GM12892 (cell line): ENCODE measurements around the gene SLC29A3.

Experiments used
- POLR2A ChIP-seq: IDR thresholded peaks from 2 replicates; pipeline ENCODE4 v1.6.1; 2011; ENCODE audit warnings: low read depth, low read length, control low read depth
- POLR2AphosphoS5 ChIP-seq: IDR thresholded peaks from 2 replicates; pipeline ENCODE4 v1.6.1; 2011; ENCODE audit warnings: low read depth, low read length, control low read depth
- TAF1 ChIP-seq: IDR thresholded peaks from 2 replicates; pipeline ENCODE4 v1.6.1; 2011; ENCODE audit warnings: low read depth, mild to moderate bottlenecking, control low read depth, low read length, borderline replicate concordance

DNA sequence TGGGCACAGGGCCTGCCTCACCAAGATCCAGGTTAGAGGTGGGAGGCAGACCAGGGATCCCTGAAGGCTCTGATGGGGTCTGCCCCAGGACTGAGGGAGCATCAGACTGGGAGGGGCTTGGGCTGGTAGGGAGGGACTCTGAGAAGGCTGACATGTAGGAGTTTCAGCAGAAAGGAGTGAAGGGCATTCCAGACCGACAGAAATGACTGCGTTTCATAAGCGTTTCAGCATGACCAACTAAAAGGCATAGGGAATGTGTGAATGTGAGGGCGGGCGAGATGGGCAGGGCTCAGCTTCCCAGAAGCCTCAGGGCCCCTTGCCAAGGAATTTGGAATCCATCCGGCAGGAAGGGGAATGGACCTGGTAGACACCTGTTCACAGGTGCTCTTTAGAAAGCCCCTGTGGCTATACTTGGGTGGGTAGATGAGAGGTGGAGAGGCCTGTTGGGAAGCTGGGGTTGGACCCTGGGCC lies 24.9 kb upstream of the SLC29A3 start:
- TF ChIP-seq POLR2A: no peak
- TF ChIP-seq POLR2AphosphoS5: no peak
- TF ChIP-seq TAF1: no peak
